Measurements from ENCODE around the gene DNAJB1.
A peak's percentile ranks its signal among the peaks of the same experiment; 100 is the strongest.

The DNAJB1 gene

GRCh38 chr19:14494411-14494810 is 23.8 kb downstream of the DNAJB1 start:
- FAIRE-seq: no peak

GRCh38 chr19:14492756-14493337 is 25.4 kb downstream of the DNAJB1 start:
- FAIRE-seq: no peak

- no peak for FAIRE-seq
Observed at GRCh38 chr19:14487370-14488125, 30.6 kb downstream of the DNAJB1 start.

- FAIRE-seq: no peak
Observed at GRCh38 chr19:14482172-14482941, 35.8 kb downstream of the DNAJB1 start.

- FAIRE-seq: no peak
Observed at GRCh38 chr19:14480700-14481079, 37.5 kb downstream of the DNAJB1 start.

- FAIRE-seq: no peak
Observed at GRCh38 chr19:14479975-14480699, 38.1 kb downstream of the DNAJB1 start.

GRCh38 chr19:14479309-14479974 is 38.8 kb downstream of the DNAJB1 start:
- FAIRE-seq: no peak

- FAIRE-seq: no peak
Observed at GRCh38 chr19:14478113-14478545, 40.1 kb downstream of the DNAJB1 start.

GRCh38 chr19:14477418-14478112 is 40.6 kb downstream of the DNAJB1 start:
- no peak for FAIRE-seq

GRCh38 chr19:14476673-14477401 is 41.4 kb downstream of the DNAJB1 start:
- peak; percentile 74 for FAIRE-seq

- no peak for FAIRE-seq
Observed at GRCh38 chr19:14476327-14476672, 41.9 kb downstream of the DNAJB1 start.

GRCh38 chr19:14475251-14476073 is 42.7 kb downstream of the DNAJB1 start, which contains the start of gene PTGER1:
PTGER1 (minus strand) TSS chr19:14475354; CDS start chr19:14474320, 1,034 bp downstream.
- FAIRE-seq: no peak

GRCh38 chr19:14474827-14475226 is 43.4 kb downstream of the DNAJB1 start:
- no peak for FAIRE-seq

- no peak for FAIRE-seq
Observed at GRCh38 chr19:14473978-14474578, 44.1 kb downstream of the DNAJB1 start.

- FAIRE-seq: no peak
Observed at GRCh38 chr19:14473073-14473977, 44.9 kb downstream of the DNAJB1 start.

- no peak for FAIRE-seq
Observed at GRCh38 chr19:14472202-14472938, 45.8 kb downstream of the DNAJB1 start.

GRCh38 chr19:14471436-14472187 is 46.6 kb downstream of the DNAJB1 start:
- FAIRE-seq: no peak
